GM23248 (cell line): Measurements from ENCODE around the gene KYAT1.

Experiments
- EZH2 ChIP-seq: fragments of 200-600 bp; sonication (generic); IDR thresholded peaks from 2 replicates; pipeline ENCODE4 v1.6.1; 2018; ENCODE audit warnings: antibody characterized with exemption, mild to moderate bottlenecking; ENCODE audit not compliant: insufficient read depth, poor library complexity, severe bottlenecking
- EZH2phosphoT487 ChIP-seq: fragments of 200-600 bp; sonication (generic); IDR thresholded peaks from 2 replicates; pipeline ENCODE4 v1.6.1; 2018; ENCODE audit warnings: antibody characterized with exemption, moderate library complexity, mild to moderate bottlenecking, low read depth; ENCODE audit not compliant: insufficient read depth

- TF ChIP-seq EZH2 (no peak), EZH2phosphoT487 (no peak)
These were observed 48.1 kb downstream of the KYAT1 start for GRCh38 chr9:128833696-128834095.
